22Rv1 (cell line): Measurements from ENCODE around the gene GUCD1.

Experiments
- H3K27ac ChIP-seq: fragments of 450-650 bp; 2 replicates; pipeline ENCODE4 v1.5.1; 2017
- CTCF ChIP-seq: fragments of 450-650 bp; IDR thresholded peaks from 2 replicates; pipeline ENCODE4 v1.5.1; 2017; ENCODE audit warnings: mild to moderate bottlenecking
- ZFX ChIP-seq: fragments of 450-650 bp; IDR thresholded peaks from 2 replicates; pipeline ENCODE4 v1.6.1; 2017; ENCODE audit warnings: antibody characterized with exemption, borderline replicate concordance

GUCD1 gene

GRCh38 chr22:24503137-24503842 lies 51.6 kb downstream of the GUCD1 start:
- TF ChIP-seq ZFX (no peak), CTCF (peak; percentile 72)
- H3K27ac ChIP-seq, result no peak overlapping the region

- no peak for TF ChIP-seq CTCF
- no peak for TF ChIP-seq ZFX
- no peak overlapping the region for H3K27ac ChIP-seq
These were observed 52.4 kb downstream of the GUCD1 start for GRCh38 chr22:24502541-24502940.

GRCh38 chr22:24502034-24502433 lies 52.9 kb downstream of the GUCD1 start:
- no peak for TF ChIP-seq ZFX

GRCh38 chr22:24501301-24502005 lies 53.5 kb downstream of the GUCD1 start:
- no peak for TF ChIP-seq CTCF
- no peak for TF ChIP-seq ZFX
- no peak overlapping the region for H3K27ac ChIP-seq

More at GRCh38 chr22:24502034-24502433, 52.9 kb downstream of the GUCD1 start:
- H3K27ac ChIP-seq, result no peak overlapping the region

GRCh38 chr22:24500277-24500820 lies 54.6 kb downstream of the GUCD1 start:
- TF ChIP-seq CTCF, result no peak
- no peak for TF ChIP-seq ZFX
- H3K27ac ChIP-seq, result no peak overlapping the region

- no peak overlapping the region for H3K27ac ChIP-seq
- TF ChIP-seq CTCF (no peak), ZFX (no peak)
These were observed 55.1 kb downstream of the GUCD1 start for GRCh38 chr22:24499706-24500276.

- H3K27ac ChIP-seq, result no peak overlapping the region
- no peak for TF ChIP-seq ZFX
These were observed 56.1 kb downstream of the GUCD1 start for GRCh38 chr22:24498824-24499223.

GRCh38 chr22:24497841-24498258 lies 57.1 kb downstream of the GUCD1 start:
- no peak for TF ChIP-seq CTCF
- TF ChIP-seq ZFX, result no peak
- no peak overlapping the region for H3K27ac ChIP-seq
